Measurements from ENCODE around the gene ZNF318. TPM values are rescaled to one million over a fixed set of nuclear protein-coding genes. Genes with fewer than 3 reads are reported as not detected.

ZNF318 gene
- total and polyA plus RNA-seq, 3 donors from 2014 or later, result 79.7 to 123 (median 97.9) TPM

GRCh38 chr6:43313813-43314212 lies 55.6 kb downstream of the ZNF318 start:
- H3K27ac ChIP-seq, result no peak overlapping the region
- no peaks in the 10 kb centered on the region for H3K27me3 ChIP-seq
- 46 to 73% methylated on average over 1 of the region's 1 CpG for WGBS, 2 donors
- no peaks in the 10 kb centered on the region for H3K9me3 ChIP-seq
- H3K4me1 ChIP-seq, result peaks cover 2% of the 10 kb centered on the region
- no peak overlapping the region for H3K4me3 ChIP-seq
- intact Hi-C loops (cut with DNase I; ENCODE audit: low total_unique reads), result no loop called here
- DNase-seq, result no peak
- H3K36me3 ChIP-seq (ENCODE audit: low read depth, missing control alignments), result no peaks in the 10 kb centered on the region
- TF ChIP-seq CTCF (IDR thresholded peaks at IDR 0.05) (no peak), POLR2A (IDR thresholded peaks at IDR 0.05) (no peak)

- 75 to 81% methylated on average over 3 of the region's 3 CpGs for WGBS, 2 donors
- H3K27ac ChIP-seq, result no peak overlapping the region
- intact Hi-C loops (cut with DNase I; ENCODE audit: low total_unique reads), result no loop called here
- no peaks in the 10 kb centered on the region for H3K27me3 ChIP-seq
- H3K9me3 ChIP-seq, result no peaks in the 10 kb centered on the region
- H3K4me3 ChIP-seq, result no peak overlapping the region
- no peak for DNase-seq
- H3K4me1 ChIP-seq, result peaks cover 13% of the 10 kb centered on the region
- TF ChIP-seq POLR2A (IDR thresholded peaks at IDR 0.05) (no peak), CTCF (IDR thresholded peaks at IDR 0.05) (no peak)
- H3K36me3 ChIP-seq (ENCODE audit: low read depth, missing control alignments), result no peaks in the 10 kb centered on the region
Observed at GRCh38 chr6:43311666-43312065, 57.8 kb downstream of the ZNF318 start.

- Histone ChIP-seq H3K4me3 (no peak overlapping the region), H3K4me1 (peaks cover 13% of the 10 kb centered on the region), H3K9me3 (no peaks in the 10 kb centered on the region), H3K27ac (no peak overlapping the region), H3K27me3 (no peaks in the 10 kb centered on the region), H3K36me3 (ENCODE audit: low read depth, missing control alignments) (no peaks in the 10 kb centered on the region)
- intact Hi-C loops (cut with DNase I; ENCODE audit: low total_unique reads), result no loop called here
- no peak for DNase-seq
- TF ChIP-seq CTCF (IDR thresholded peaks at IDR 0.05), result no peak
- TF ChIP-seq POLR2A (IDR thresholded peaks at IDR 0.05), result no peak
Observed at GRCh38 chr6:43310624-43311023, 58.8 kb downstream of the ZNF318 start.

- Histone ChIP-seq H3K9me3 (no peaks in the 10 kb centered on the region), H3K4me3 (no peak overlapping the region), H3K27ac (no peak overlapping the region), H3K36me3 (ENCODE audit: low read depth, missing control alignments) (no peaks in the 10 kb centered on the region), H3K27me3 (no peaks in the 10 kb centered on the region), H3K4me1 (peaks cover 13% of the 10 kb centered on the region)
- intact Hi-C loops (cut with DNase I; ENCODE audit: low total_unique reads), result no loop called here
- 89 to 91% methylated on average over 2 of the region's 2 CpGs for WGBS, 2 donors
- no peak for TF ChIP-seq CTCF (IDR thresholded peaks at IDR 0.05)
- no peak for TF ChIP-seq POLR2A (IDR thresholded peaks at IDR 0.05)
- DNase-seq, result no peak
Observed at GRCh38 chr6:43310134-43310533, 59.3 kb downstream of the ZNF318 start.

- intact Hi-C loops (cut with DNase I; ENCODE audit: low total_unique reads), result no loop called here
- no peak for TF ChIP-seq POLR2A (IDR thresholded peaks at IDR 0.05)
- no peak for TF ChIP-seq CTCF (IDR thresholded peaks at IDR 0.05)
- Histone ChIP-seq H3K27ac (no peak overlapping the region), H3K27me3 (no peaks in the 10 kb centered on the region), H3K4me1 (peaks cover 13% of the 10 kb centered on the region), H3K4me3 (peak overlapping the region; percentile 4 to 53), H3K9me3 (no peaks in the 10 kb centered on the region), H3K36me3 (ENCODE audit: low read depth, missing control alignments) (no peaks in the 10 kb centered on the region)
- no peak for DNase-seq
- WGBS, 2 donors, result 29 to 32% methylated on average over 9 of the region's 9 CpGs
Observed at GRCh38 chr6:43308990-43309477, 60.4 kb downstream of the ZNF318 start.
